ENCODE measurements around the gene C3. TPM values are rescaled to one million over a fixed set of nuclear protein-coding genes. Genes with fewer than 3 reads are reported as not detected.

Gene C3
- total RNA-seq, 1 experiment from 2014 or later = 658 TPM

GRCh38 chr19:6690160-6690885, 30.1 kb downstream of the C3 start:
- Mint-ChIP-seq H3K9me3 (ENCODE audit: low read depth, unreplicated experiment) (no peaks in the 10 kb centered on the region), H3K4me1 (ENCODE audit: low read depth, unreplicated experiment) (no peaks in the 10 kb centered on the region), H3K4me3 (ENCODE audit: low read depth, unreplicated experiment) (no peak overlapping the region), H3K27me3 (ENCODE audit: unreplicated experiment) (no peaks in the 10 kb centered on the region), H3K27ac (ENCODE audit: unreplicated experiment) (no peak overlapping the region), H3K36me3 (ENCODE audit: insufficient read depth, unreplicated experiment) (peaks cover 28% of the 10 kb centered on the region)
- TF ChIP-seq CTCF (IDR thresholded peaks at IDR 0.05; ENCODE audit: unreplicated experiment) = no peak
- DNase-seq = no peak
- CTCF ChIA-PET = no interaction called here
- BruUV-seq (replicated peaks) = no TSS peak
- intact Hi-C loops (cut with micrococcal nuclease; ENCODE audit: unreplicated experiment) = no loop called here

- no peak for TF ChIP-seq CTCF (IDR thresholded peaks at IDR 0.05; ENCODE audit: unreplicated experiment)
- Mint-ChIP-seq H3K4me1 (ENCODE audit: low read depth, unreplicated experiment) (no peaks in the 10 kb centered on the region), H3K27ac (ENCODE audit: unreplicated experiment) (no peak overlapping the region), H3K9me3 (ENCODE audit: low read depth, unreplicated experiment) (no peaks in the 10 kb centered on the region), H3K4me3 (ENCODE audit: low read depth, unreplicated experiment) (no peak overlapping the region), H3K27me3 (ENCODE audit: unreplicated experiment) (no peaks in the 10 kb centered on the region), H3K36me3 (ENCODE audit: insufficient read depth, unreplicated experiment) (peaks cover 27% of the 10 kb centered on the region)
- DNase-seq = no peak
- intact Hi-C loops (cut with micrococcal nuclease; ENCODE audit: unreplicated experiment) = no loop called here
- BruUV-seq (replicated peaks) = no TSS peak
- CTCF ChIA-PET = interaction anchor here (0.7 kb wide), 1 partner anchor 32 kb away, joined by 3 read pairs; no protein-coding TSS in a partner anchor
These were observed 33.3 kb downstream of the C3 start for GRCh38 chr19:6687114-6687513.

- CTCF ChIA-PET = no interaction called here
- no peak for TF ChIP-seq CTCF (IDR thresholded peaks at IDR 0.05; ENCODE audit: unreplicated experiment)
- Mint-ChIP-seq H3K36me3 (ENCODE audit: insufficient read depth, unreplicated experiment) (peaks cover 25% of the 10 kb centered on the region), H3K9me3 (ENCODE audit: low read depth, unreplicated experiment) (no peaks in the 10 kb centered on the region), H3K4me1 (ENCODE audit: low read depth, unreplicated experiment) (no peaks in the 10 kb centered on the region), H3K27ac (ENCODE audit: unreplicated experiment) (no peak overlapping the region), H3K4me3 (ENCODE audit: low read depth, unreplicated experiment) (no peak overlapping the region), H3K27me3 (ENCODE audit: unreplicated experiment) (no peaks in the 10 kb centered on the region)
- intact Hi-C loops (cut with micrococcal nuclease; ENCODE audit: unreplicated experiment) = no loop called here
- DNase-seq = no peak
- no TSS peak for BruUV-seq (replicated peaks)
These were observed 33.8 kb downstream of the C3 start for GRCh38 chr19:6686628-6686975.

- no peaks in the 10 kb centered on the region for H3K4me1 Mint-ChIP-seq (ENCODE audit: low read depth, unreplicated experiment)
- H3K9me3 Mint-ChIP-seq (ENCODE audit: low read depth, unreplicated experiment) = no peaks in the 10 kb centered on the region
- TF ChIP-seq CTCF (IDR thresholded peaks at IDR 0.05; ENCODE audit: unreplicated experiment) = no peak
These were observed 34.4 kb downstream of the C3 start for GRCh38 chr19:6685962-6686627.

More at GRCh38 chr19:6685962-6686627, 34.4 kb downstream of the C3 start:
- no peaks in the 10 kb centered on the region for H3K27me3 Mint-ChIP-seq (ENCODE audit: unreplicated experiment)
- CTCF ChIA-PET = no interaction called here
- H3K36me3 Mint-ChIP-seq (ENCODE audit: insufficient read depth, unreplicated experiment) = peaks cover 25% of the 10 kb centered on the region
- H3K4me3 Mint-ChIP-seq (ENCODE audit: low read depth, unreplicated experiment) = no peak overlapping the region
- intact Hi-C loops (cut with micrococcal nuclease; ENCODE audit: unreplicated experiment) = no loop called here
- BruUV-seq (replicated peaks) = no TSS peak
- no peak for DNase-seq
- H3K27ac Mint-ChIP-seq (ENCODE audit: unreplicated experiment) = no peak overlapping the region
